Mesendoderm (in vitro differentiated cells): ENCODE results near the gene NEK7.

ENCODE experiments used
- DNase-seq: peaks from one replicate; pipeline ENCODE4 v3.0.0; 2013
- H2AK5ac ChIP-seq: 2 replicates; pipeline ENCODE4 v1.6.1; 2013; ENCODE audit warnings: low read length, inconsistent platforms
- H2BK120ac ChIP-seq: 2 replicates; pipeline ENCODE4 v1.6.1; 2013; ENCODE audit warnings: low read depth, mild to moderate bottlenecking, low read length, moderate library complexity, mixed read lengths
- H2BK15ac ChIP-seq: replicated peaks from 2 replicates; pipeline ENCODE4 v1.6.1; 2013; ENCODE audit warnings: low read depth, mild to moderate bottlenecking, moderate library complexity
- H2BK5ac ChIP-seq: 2 replicates; pipeline ENCODE4 v1.6.1; 2013; ENCODE audit warnings: low read length, inconsistent platforms
- H3K18ac ChIP-seq: 2 replicates; pipeline ENCODE4 v1.6.1; 2013; ENCODE audit warnings: mild to moderate bottlenecking, low read length, mixed read lengths
- H3K23ac ChIP-seq: one replicate; pipeline ENCODE4 v1.6.1; 2013; ENCODE audit warnings: low read length
- H3K27ac ChIP-seq: 2 replicates; pipeline ENCODE4 v1.5.1; 2013; ENCODE audit warnings: low read depth, mild to moderate bottlenecking, inconsistent platforms, low read length, moderate library complexity
- H3K27me3 ChIP-seq: 2 replicates; pipeline ENCODE4 v1.6.1; 2013; ENCODE audit warnings: low read length, control low read depth, mild to moderate bottlenecking, inconsistent platforms; ENCODE audit not compliant: insufficient read depth, poor library complexity
- H3K36me3 ChIP-seq: 2 replicates; pipeline ENCODE4 v1.6.1; 2013; ENCODE audit warnings: low read length, inconsistent platforms; ENCODE audit not compliant: control insufficient read depth, insufficient read depth
- H3K4ac ChIP-seq: one replicate; pipeline ENCODE4 v1.6.1; 2013; ENCODE audit warnings: low read depth, mild to moderate bottlenecking, low read length, moderate library complexity
- H3K4me1 ChIP-seq: 2 replicates; pipeline ENCODE4 v1.6.1; 2013; ENCODE audit warnings: low read depth, low read length, inconsistent platforms; ENCODE audit not compliant: control insufficient read depth
- H3K4me2 ChIP-seq: 2 replicates; pipeline ENCODE4 v1.6.1; 2013; ENCODE audit warnings: low read length
- H3K4me3 ChIP-seq: 2 replicates; pipeline ENCODE4 v1.5.1; 2013; ENCODE audit warnings: mild to moderate bottlenecking, low read length
- H3K56ac ChIP-seq: one replicate; pipeline ENCODE4 v1.6.1; 2013; ENCODE audit warnings: low read length
- H3K79me1 ChIP-seq: 2 replicates; pipeline ENCODE4 v1.6.1; 2013; ENCODE audit warnings: low read length, inconsistent platforms
- H3K79me2 ChIP-seq: 2 replicates; pipeline ENCODE4 v1.6.1; 2013; ENCODE audit warnings: mild to moderate bottlenecking, low read length; ENCODE audit not compliant: control insufficient read depth, insufficient read depth
- H3K9ac ChIP-seq: 2 replicates; pipeline ENCODE4 v1.6.1; 2013; ENCODE audit warnings: low read length, inconsistent platforms
- H4K5ac ChIP-seq: one replicate; pipeline ENCODE4 v1.6.1; 2013; ENCODE audit warnings: low read length
- H4K8ac ChIP-seq: one replicate; pipeline ENCODE4 v1.6.1; 2013; ENCODE audit warnings: low read depth, mild to moderate bottlenecking, control low read depth, low read length, moderate library complexity
- WGBS: extraction: QIAGEN DNeasy Blood & Tissue Kit; methylation state at CpG from one replicate; pipeline ENCODE4 v1.1.7; 2013; ENCODE audit warnings: low lambda C conversion rate, missing lambda C conversion rate; ENCODE audit not compliant: insufficient coverage; ENCODE audit errors: extremely low coverage; 5-methylcytosine and 5-hydroxymethylcytosine counted together

NEK7 gene

GRCh38 chr1:198320759-198321158 lies 164.0 kb downstream of the NEK7 start:
- H3K79me2 ChIP-seq, result no peaks in the 10 kb centered on the region
- no peak overlapping the region for H3K4ac ChIP-seq
- H3K4me1 ChIP-seq, result no peaks in the 10 kb centered on the region
- H3K27ac ChIP-seq, result no peak overlapping the region
- no peak overlapping the region for H4K5ac ChIP-seq
- H3K9ac ChIP-seq, result no peak overlapping the region
- H3K18ac ChIP-seq, result no peak overlapping the region
- no peak overlapping the region for H3K56ac ChIP-seq
- WGBS, result no CpG with 5 or more reads among the region's 6 CpGs
- no peak overlapping the region for H3K4me3 ChIP-seq
- no peak overlapping the region for H3K23ac ChIP-seq
- H3K27me3 ChIP-seq, result no peaks in the 10 kb centered on the region
- no peaks in the 10 kb centered on the region for H3K36me3 ChIP-seq
- no peak overlapping the region for H4K8ac ChIP-seq
- no peak overlapping the region for H2BK5ac ChIP-seq
- H3K79me1 ChIP-seq, result no peaks in the 10 kb centered on the region
- H2BK15ac ChIP-seq, result no peak overlapping the region
- no peak for DNase-seq
- no peak overlapping the region for H2BK120ac ChIP-seq
- no peak overlapping the region for H3K4me2 ChIP-seq
- H2AK5ac ChIP-seq, result no peak overlapping the region

- H2BK120ac ChIP-seq, result no peak overlapping the region
- H3K18ac ChIP-seq, result no peak overlapping the region
- no peak overlapping the region for H2BK15ac ChIP-seq
- H3K79me1 ChIP-seq, result no peaks in the 10 kb centered on the region
- H4K8ac ChIP-seq, result no peak overlapping the region
- H2BK5ac ChIP-seq, result no peak overlapping the region
- no CpG with 5 or more reads among the region's 3 CpGs for WGBS
- no peak overlapping the region for H2AK5ac ChIP-seq
- H3K27ac ChIP-seq, result no peak overlapping the region
- DNase-seq, result no peak
- H3K36me3 ChIP-seq, result no peaks in the 10 kb centered on the region
- no peak overlapping the region for H3K23ac ChIP-seq
- no peak overlapping the region for H3K4me2 ChIP-seq
- H3K56ac ChIP-seq, result no peak overlapping the region
- H3K4me1 ChIP-seq, result no peaks in the 10 kb centered on the region
- no peak overlapping the region for H3K9ac ChIP-seq
- H3K4ac ChIP-seq, result no peak overlapping the region
- no peak overlapping the region for H3K4me3 ChIP-seq
- H3K79me2 ChIP-seq, result no peaks in the 10 kb centered on the region
- no peak overlapping the region for H4K5ac ChIP-seq
- H3K27me3 ChIP-seq, result no peaks in the 10 kb centered on the region
Observed at GRCh38 chr1:198326232-198326631, 169.4 kb downstream of the NEK7 start.

- no peaks in the 10 kb centered on the region for H3K79me1 ChIP-seq
- no CpG with 5 or more reads among the region's 4 CpGs for WGBS
- H3K36me3 ChIP-seq, result no peaks in the 10 kb centered on the region
- H2BK5ac ChIP-seq, result no peak overlapping the region
- H2BK120ac ChIP-seq, result no peak overlapping the region
- no peak overlapping the region for H4K8ac ChIP-seq
- no peak overlapping the region for H2AK5ac ChIP-seq
- H3K4me1 ChIP-seq, result no peaks in the 10 kb centered on the region
- no peaks in the 10 kb centered on the region for H3K27me3 ChIP-seq
- no peak overlapping the region for H3K56ac ChIP-seq
- H3K79me2 ChIP-seq, result no peaks in the 10 kb centered on the region
- H3K4me2 ChIP-seq, result no peak overlapping the region
- no peak overlapping the region for H3K18ac ChIP-seq
- H3K4me3 ChIP-seq, result no peak overlapping the region
- H2BK15ac ChIP-seq, result no peak overlapping the region
- no peak for DNase-seq
- H3K4ac ChIP-seq, result no peak overlapping the region
- no peak overlapping the region for H4K5ac ChIP-seq
- no peak overlapping the region for H3K27ac ChIP-seq
- no peak overlapping the region for H3K23ac ChIP-seq
- H3K9ac ChIP-seq, result no peak overlapping the region
Observed at GRCh38 chr1:198326915-198327314, 170.1 kb downstream of the NEK7 start.

- H4K8ac ChIP-seq, result no peak overlapping the region
- DNase-seq, result no peak
- no peaks in the 10 kb centered on the region for H3K79me1 ChIP-seq
Observed at GRCh38 chr1:198328458-198329032, 171.7 kb downstream of the NEK7 start.

GRCh38 chr1:198330982-198331615 lies 174.3 kb downstream of the NEK7 start:
- Histone ChIP-seq H3K27ac (no peak overlapping the region), H4K8ac (no peak overlapping the region), H3K56ac (no peak overlapping the region), H3K4me2 (no peak overlapping the region), H3K4me1 (no peaks in the 10 kb centered on the region), H3K4me3 (no peak overlapping the region), H3K27me3 (no peaks in the 10 kb centered on the region), H3K9ac (no peak overlapping the region), H3K23ac (no peak overlapping the region), H3K36me3 (no peaks in the 10 kb centered on the region), H3K18ac (no peak overlapping the region), H2BK15ac (no peak overlapping the region), H3K4ac (no peak overlapping the region), H4K5ac (no peak overlapping the region), H2BK5ac (no peak overlapping the region), H3K79me2 (no peaks in the 10 kb centered on the region), H2BK120ac (no peak overlapping the region), H2AK5ac (no peak overlapping the region), H3K79me1 (no peaks in the 10 kb centered on the region)
- no CpG with 5 or more reads among the region's 2 CpGs for WGBS
- DNase-seq, result peak; percentile 10

More at GRCh38 chr1:198328458-198329032, 171.7 kb downstream of the NEK7 start:
- Histone ChIP-seq H4K5ac (no peak overlapping the region), H3K27me3 (no peaks in the 10 kb centered on the region), H3K27ac (no peak overlapping the region), H3K4ac (no peak overlapping the region), H2BK120ac (no peak overlapping the region), H3K23ac (no peak overlapping the region), H2BK15ac (no peak overlapping the region), H3K4me2 (no peak overlapping the region), H2AK5ac (no peak overlapping the region), H3K36me3 (no peaks in the 10 kb centered on the region), H3K18ac (no peak overlapping the region), H3K56ac (no peak overlapping the region), H3K79me2 (no peaks in the 10 kb centered on the region), H3K4me3 (no peak overlapping the region), H2BK5ac (no peak overlapping the region), H3K9ac (no peak overlapping the region), H3K4me1 (no peaks in the 10 kb centered on the region)
- WGBS, result no CpG with 5 or more reads among the region's 10 CpGs

- no peak overlapping the region for H3K4ac ChIP-seq
- no peaks in the 10 kb centered on the region for H3K4me1 ChIP-seq
- no peak overlapping the region for H3K4me2 ChIP-seq
- H3K56ac ChIP-seq, result no peak overlapping the region
- H3K27me3 ChIP-seq, result no peaks in the 10 kb centered on the region
- no peaks in the 10 kb centered on the region for H3K36me3 ChIP-seq
- H2AK5ac ChIP-seq, result no peak overlapping the region
- no peak overlapping the region for H4K5ac ChIP-seq
- no peak overlapping the region for H3K9ac ChIP-seq
- H3K79me2 ChIP-seq, result no peaks in the 10 kb centered on the region
- no peak for DNase-seq
- H2BK120ac ChIP-seq, result no peak overlapping the region
- no peaks in the 10 kb centered on the region for H3K79me1 ChIP-seq
- no peak overlapping the region for H3K27ac ChIP-seq
- no peak overlapping the region for H3K4me3 ChIP-seq
- no peak overlapping the region for H2BK5ac ChIP-seq
- no peak overlapping the region for H4K8ac ChIP-seq
- H3K23ac ChIP-seq, result no peak overlapping the region
- no peak overlapping the region for H3K18ac ChIP-seq
- no peak overlapping the region for H2BK15ac ChIP-seq
- WGBS, result no CpG with 5 or more reads among the region's 1 CpG
Observed at GRCh38 chr1:198333744-198334143, 176.9 kb downstream of the NEK7 start.
